Activated B cell treated with CpG ODN at 0.5 μM for 24 hours (primary cell): Measurements from ENCODE around the gene PAM. TPM values are rescaled to one million over a fixed set of nuclear protein-coding genes. Genes with fewer than 3 reads are reported as not detected.

ENCODE experiments used
- ATAC-seq: fragments of 200-7000 bp; cut with Tn5 transposase; one replicate; pipeline ENCODE4 v1.10.0; 2021; ENCODE audit warnings: low read depth, mild to moderate bottlenecking, moderate library complexity
- CTCF ChIA-PET: fragments of 350-600 bp; sonication (Branson Sonifier 250); formaldehyde crosslinking; loops from one replicate; lab custom pipeline; 2021; ENCODE audit warnings: antibody characterized with exemption; lab: Charles Lee
- POLR2A ChIA-PET: fragments of 350-600 bp; sonication (Branson Sonifier 250); formaldehyde crosslinking; loops from one replicate; lab custom pipeline; 2021; ENCODE audit warnings: antibody characterized with exemption; lab: Charles Lee
- DNase-seq: peaks from one replicate; pipeline ENCODE4 v3.0.0; 2022
- H3K27ac Mint-ChIP-seq: one replicate; pipeline ENCODE4 v1.8.0; 2020; ENCODE audit warnings: mixed read lengths
- H3K27me3 Mint-ChIP-seq: one replicate; pipeline ENCODE4 v1.8.0; 2021; ENCODE audit warnings: mixed read lengths
- H3K36me3 Mint-ChIP-seq: one replicate; pipeline ENCODE4 v1.8.0; 2021; ENCODE audit warnings: low read depth, mixed read lengths
- H3K4me1 Mint-ChIP-seq: one replicate; pipeline ENCODE4 v1.8.0; 2021; ENCODE audit warnings: mixed read lengths
- H3K4me3 Mint-ChIP-seq: one replicate; pipeline ENCODE4 v1.8.0; 2020; ENCODE audit warnings: mild to moderate bottlenecking, mixed read lengths
- H3K9me3 Mint-ChIP-seq: one replicate; pipeline ENCODE4 v1.8.0; 2020; ENCODE audit warnings: mixed read lengths
- CTCF ChIP-seq: fragments of 200-600 bp; IDR thresholded peaks from one replicate; pipeline ENCODE4 v1.8.0; 2022; ENCODE audit warnings: antibody characterized with exemption, mild to moderate bottlenecking
- intact Hi-C: fragments of 100-400 bp; cut with micrococcal nuclease; formaldehyde crosslinking; loops from one replicate; pipeline ENCODE4 v1.15.1; 2024
- total RNA-seq: library from RNA; stranded (reverse); gene quantifications from 2 replicates; pipeline ENCODE4 v1.2.3, GENCODE V29; 2022

Gene PAM
- total RNA-seq, 1 donor from 2014 or later = 19.0 TPM

GRCh38 chr5:102853680-102854079, 98.6 kb downstream of the PAM start:
- Mint-ChIP-seq H3K4me3 (no peak overlapping the region), H3K4me1 (peaks cover 2% of the 10 kb centered on the region), H3K27me3 (peaks cover 2% of the 10 kb centered on the region), H3K36me3 (no peaks in the 10 kb centered on the region), H3K9me3 (no peaks in the 10 kb centered on the region), H3K27ac (no peak overlapping the region)
- intact Hi-C loops = no loop called here
- ChIA-PET CTCF (no interaction called here), POLR2A (no interaction called here)
- DNase-seq (no peak), ATAC-seq (no peak)
- TF ChIP-seq CTCF = no peak

DNA sequence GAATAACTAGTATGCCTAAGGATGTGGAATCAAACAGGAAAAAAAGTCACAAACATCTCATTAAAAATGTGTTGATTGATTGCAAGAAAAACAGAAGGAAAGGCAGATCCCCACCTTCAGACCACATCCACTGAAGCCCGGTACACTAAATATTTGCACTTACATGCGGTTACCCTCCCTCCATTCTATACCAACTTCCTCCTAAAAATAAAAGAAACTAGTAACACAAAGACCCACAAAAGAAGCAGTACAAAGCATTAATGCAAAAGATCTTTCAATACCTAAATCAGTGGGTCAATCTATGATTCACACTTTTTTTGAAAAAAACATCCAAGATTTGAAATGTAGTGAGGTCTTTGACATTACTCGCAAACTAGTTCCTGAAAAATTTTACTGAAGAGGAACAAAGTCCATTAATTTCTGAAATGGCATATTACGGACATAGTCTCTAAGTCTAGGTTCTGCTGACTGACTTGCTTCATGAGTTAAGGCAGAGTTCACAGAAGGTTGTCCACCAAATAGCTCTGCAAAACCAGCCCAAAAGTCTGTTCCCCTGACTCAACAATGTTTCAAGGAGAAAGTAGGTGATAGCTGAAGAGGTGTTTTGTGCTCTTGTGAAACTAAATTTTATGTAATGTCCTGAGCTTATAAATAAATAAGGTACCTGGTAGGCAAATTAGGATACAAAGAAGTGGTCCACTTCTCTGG, 100.7 kb downstream of the PAM start:
- intact Hi-C loops = no loop called here
- ATAC-seq (no peak), DNase-seq (no peak)
- POLR2A ChIA-PET = no interaction called here
- CTCF ChIA-PET = no interaction called here
- H3K36me3 Mint-ChIP-seq = no peaks in the 10 kb centered on the region
- no peak overlapping the region for H3K27ac Mint-ChIP-seq
- no peak overlapping the region for H3K4me3 Mint-ChIP-seq
- H3K27me3 Mint-ChIP-seq = peaks cover 2% of the 10 kb centered on the region
- TF ChIP-seq CTCF = no peak
- no peaks in the 10 kb centered on the region for H3K9me3 Mint-ChIP-seq
- peaks cover 2% of the 10 kb centered on the region for H3K4me1 Mint-ChIP-seq

DNA sequence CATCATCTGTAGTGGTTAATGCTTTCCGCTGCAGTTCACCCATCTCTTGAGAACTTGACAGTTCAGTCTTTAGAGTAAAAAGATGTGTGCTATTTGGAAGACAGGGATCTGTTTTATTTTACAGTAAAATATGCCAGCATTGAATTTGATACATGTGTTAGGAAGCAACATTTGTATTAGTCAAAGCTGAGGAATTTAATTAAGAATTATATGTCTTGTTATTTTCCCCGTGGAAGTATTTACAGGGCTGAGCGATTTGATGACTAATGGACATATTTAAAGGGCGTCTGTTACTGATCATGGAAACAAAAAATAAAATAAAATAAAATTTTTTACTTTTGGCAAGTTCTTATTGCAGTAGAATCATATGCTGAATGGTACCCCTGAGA, 101.3 kb downstream of the PAM start:
- peaks cover 2% of the 10 kb centered on the region for H3K27me3 Mint-ChIP-seq
- no peak overlapping the region for H3K27ac Mint-ChIP-seq
- CTCF ChIA-PET = no interaction called here
- no peak overlapping the region for H3K4me3 Mint-ChIP-seq
- TF ChIP-seq CTCF = no peak
- no peak for ATAC-seq
- H3K4me1 Mint-ChIP-seq = peaks cover 2% of the 10 kb centered on the region
- intact Hi-C loops = no loop called here
- no peaks in the 10 kb centered on the region for H3K9me3 Mint-ChIP-seq
- POLR2A ChIA-PET = no interaction called here
- DNase-seq = no peak
- H3K36me3 Mint-ChIP-seq = no peaks in the 10 kb centered on the region

DNA sequence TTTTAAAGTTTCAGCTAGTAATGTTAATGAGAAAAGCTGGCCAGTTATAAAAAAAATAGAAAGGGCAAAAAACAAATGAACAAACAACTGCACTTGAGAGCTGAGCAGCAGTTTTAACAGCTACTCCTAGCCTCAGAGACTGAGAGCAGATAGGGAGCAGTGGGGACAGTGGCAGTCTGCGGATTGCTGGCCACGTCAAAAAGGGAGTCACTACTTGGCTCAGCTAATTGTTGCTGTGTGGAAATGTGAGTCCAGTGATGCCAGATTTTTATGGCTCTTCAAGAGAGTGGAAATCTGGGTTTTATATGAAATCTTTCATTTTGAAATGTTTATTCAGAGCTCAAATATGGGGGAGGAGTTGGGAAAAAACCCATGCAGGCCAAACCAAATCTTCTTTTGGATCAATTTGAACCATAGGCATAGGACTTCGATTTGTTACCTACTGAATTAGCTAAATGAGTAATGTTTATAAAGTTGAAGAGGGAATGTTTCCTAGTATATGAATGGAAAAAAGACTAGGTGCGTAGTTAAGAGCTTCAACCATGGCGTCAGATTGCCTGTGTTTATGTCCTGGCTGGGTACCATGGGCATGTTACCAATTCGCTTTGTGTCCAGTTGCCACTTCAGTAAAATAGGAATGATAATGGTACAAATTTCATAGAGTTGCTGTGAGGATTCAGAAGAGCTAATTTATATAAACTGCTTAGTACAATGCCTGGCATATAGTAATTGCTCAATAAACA, 102.1 kb downstream of the PAM start:
- Mint-ChIP-seq H3K4me1 (peaks cover 2% of the 10 kb centered on the region), H3K4me3 (no peak overlapping the region), H3K9me3 (no peaks in the 10 kb centered on the region), H3K27me3 (peaks cover 2% of the 10 kb centered on the region), H3K36me3 (no peaks in the 10 kb centered on the region), H3K27ac (no peak overlapping the region)
- intact Hi-C loops = no loop called here
- ATAC-seq (no peak), DNase-seq (no peak)
- ChIA-PET POLR2A (interaction anchor here (1.2 kb wide), 1 partner anchor 9 kb away, joined by 3 read pairs; no protein-coding TSS in a partner anchor), CTCF (no interaction called here)
- no peak for TF ChIP-seq CTCF

DNA sequence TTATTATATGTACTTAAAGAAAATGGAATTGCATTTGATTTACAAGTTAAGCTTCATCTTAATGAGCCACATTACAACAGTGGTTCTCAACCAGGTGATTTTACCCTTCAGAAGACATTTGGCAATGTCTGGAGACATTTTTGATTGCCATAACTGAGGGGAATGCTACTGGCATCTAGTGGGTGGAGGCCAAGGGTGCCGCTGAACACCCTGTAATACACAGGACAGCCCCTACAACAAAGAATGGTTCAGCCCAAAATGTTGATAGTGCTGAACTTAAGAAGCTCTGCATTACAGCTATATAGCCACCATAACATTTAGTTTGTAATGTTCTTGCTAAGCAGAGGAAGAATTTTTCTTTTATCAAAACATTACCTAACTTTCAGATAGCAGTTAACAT, 103.1 kb downstream of the PAM start:
- POLR2A ChIA-PET = interaction anchor here (1.2 kb wide), 1 partner anchor 8 kb away, joined by 3 read pairs; no protein-coding TSS in a partner anchor
- H3K27ac Mint-ChIP-seq = no peak overlapping the region
- intact Hi-C loops = no loop called here
- H3K27me3 Mint-ChIP-seq = peaks cover 2% of the 10 kb centered on the region
- CTCF ChIA-PET = no interaction called here
- TF ChIP-seq CTCF = no peak
- no peak for ATAC-seq
- no peak overlapping the region for H3K4me3 Mint-ChIP-seq
- DNase-seq = no peak
- peaks cover 2% of the 10 kb centered on the region for H3K4me1 Mint-ChIP-seq
- no peaks in the 10 kb centered on the region for H3K36me3 Mint-ChIP-seq
- no peaks in the 10 kb centered on the region for H3K9me3 Mint-ChIP-seq
